ENCODE measurements around the gene GOLT1A. TPM values are rescaled to one million over a fixed set of nuclear protein-coding genes. Genes with fewer than 3 reads are reported as not detected.
A peak's percentile ranks its signal among the peaks of the same experiment; 100 is the strongest.

GOLT1A gene
- total and polyA plus RNA-seq, 2 donors (not counting 1 experiment from before 2014, with no cell fraction given): 0.50 TPM; not detected in 1

DNA sequence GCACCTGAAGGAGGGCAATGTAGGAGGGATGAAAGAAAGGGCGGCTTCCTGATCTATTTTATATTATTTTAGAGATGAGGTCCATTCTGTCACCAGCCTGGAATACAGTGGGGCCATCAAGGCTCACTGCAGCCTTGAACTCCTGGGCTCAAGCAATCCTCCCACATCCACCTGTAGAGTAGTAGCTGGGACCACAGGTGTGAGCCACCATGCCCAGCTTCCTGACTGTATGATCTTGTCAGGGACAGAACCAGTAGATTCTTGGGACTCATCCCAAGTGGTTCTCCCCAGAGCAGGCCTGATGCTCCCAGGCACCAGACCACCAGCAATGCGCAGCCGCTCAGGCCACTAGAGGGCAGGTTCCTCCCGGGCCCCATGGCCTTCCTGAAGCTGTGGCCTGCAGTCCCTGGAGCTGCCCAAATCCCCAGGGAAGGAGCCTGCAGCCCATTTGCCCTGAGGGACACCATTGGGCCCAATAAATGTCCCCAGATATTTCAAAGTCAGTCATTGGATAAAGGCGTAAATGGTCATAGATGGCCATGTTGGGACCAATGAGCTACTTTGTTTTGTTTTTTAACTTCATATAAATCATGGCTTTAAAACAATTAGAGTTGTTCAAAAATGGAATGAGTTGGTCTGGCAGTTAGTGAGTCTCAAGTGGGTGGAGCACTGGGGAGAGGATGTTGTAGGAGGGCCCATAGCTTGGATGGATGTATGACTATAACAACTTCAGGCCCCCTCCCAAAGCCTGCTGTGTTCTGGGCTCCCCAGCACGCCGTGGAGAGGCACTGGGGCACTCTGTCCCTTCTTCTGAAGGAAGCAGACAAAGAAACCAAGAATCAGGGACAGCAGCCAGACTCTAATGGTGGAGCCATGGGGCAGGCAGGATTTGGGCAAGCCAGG is 44.7 kb upstream of the GOLT1A start:
- Histone ChIP-seq H3K36me3 (ENCODE audit: control insufficient read depth, insufficient read depth, low read length) (no peaks in the 10 kb centered on the region), H3K27ac (ENCODE audit: insufficient read depth, low read length) (no peak overlapping the region), H2AFZ (ENCODE audit: low read length) (no peak overlapping the region), H4K20me1 (ENCODE audit: control insufficient read depth, extremely low read depth, insufficient read depth, low read length) (no peaks in the 10 kb centered on the region), H3K9me3 (ENCODE audit: control insufficient read depth, insufficient read depth, low read depth, low read length) (no peaks in the 10 kb centered on the region), H3K4me1 (ENCODE audit: control insufficient read depth, extremely low read depth, insufficient read depth, low read length) (peaks cover 7% of the 10 kb centered on the region), H3K79me2 (ENCODE audit: control insufficient read depth, insufficient read depth, low read length) (no peaks in the 10 kb centered on the region), H3K27me3 (ENCODE audit: control insufficient read depth, insufficient read depth, low read length) (peaks cover 2% of the 10 kb centered on the region), H3K4me3 (replicated peaks in 1 of 4; ENCODE audit: control extremely low read depth in 1 of 4, insufficient read depth in 1 of 4, low read depth in 3 of 4, low read length in 4 of 4) (no peak overlapping the region), H3K9ac (ENCODE audit: insufficient read depth, low read length) (no peak overlapping the region), H3K4me2 (ENCODE audit: extremely low read depth, insufficient read depth, low read length) (no peak overlapping the region)
- peak; percentile 48 to 69 for DNase-seq (ENCODE audit: low read depth in 2 of 2)
- TF ChIP-seq, protein P1, sequence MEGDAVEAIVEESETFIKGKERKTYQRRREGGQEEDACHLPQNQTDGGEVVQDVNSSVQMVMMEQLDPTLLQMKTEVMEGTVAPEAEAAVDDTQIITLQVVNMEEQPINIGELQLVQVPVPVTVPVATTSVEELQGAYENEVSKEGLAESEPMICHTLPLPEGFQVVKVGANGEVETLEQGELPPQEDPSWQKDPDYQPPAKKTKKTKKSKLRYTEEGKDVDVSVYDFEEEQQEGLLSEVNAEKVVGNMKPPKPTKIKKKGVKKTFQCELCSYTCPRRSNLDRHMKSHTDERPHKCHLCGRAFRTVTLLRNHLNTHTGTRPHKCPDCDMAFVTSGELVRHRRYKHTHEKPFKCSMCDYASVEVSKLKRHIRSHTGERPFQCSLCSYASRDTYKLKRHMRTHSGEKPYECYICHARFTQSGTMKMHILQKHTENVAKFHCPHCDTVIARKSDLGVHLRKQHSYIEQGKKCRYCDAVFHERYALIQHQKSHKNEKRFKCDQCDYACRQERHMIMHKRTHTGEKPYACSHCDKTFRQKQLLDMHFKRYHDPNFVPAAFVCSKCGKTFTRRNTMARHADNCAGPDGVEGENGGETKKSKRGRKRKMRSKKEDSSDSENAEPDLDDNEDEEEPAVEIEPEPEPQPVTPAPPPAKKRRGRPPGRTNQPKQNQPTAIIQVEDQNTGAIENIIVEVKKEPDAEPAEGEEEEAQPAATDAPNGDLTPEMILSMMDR (conservative IDR thresholded peaks at IDR 0.05 in 1 of 2, IDR thresholded peaks at IDR 0.05 in 1 of 2; ENCODE audit: low read depth in 1 of 2, low read length in 2 of 2): peak; percentile 81 to 91
- no peak for TF ChIP-seq EZH2 (IDR thresholded peaks at IDR 0.05; ENCODE audit: low read length, missing control alignments)

DNA sequence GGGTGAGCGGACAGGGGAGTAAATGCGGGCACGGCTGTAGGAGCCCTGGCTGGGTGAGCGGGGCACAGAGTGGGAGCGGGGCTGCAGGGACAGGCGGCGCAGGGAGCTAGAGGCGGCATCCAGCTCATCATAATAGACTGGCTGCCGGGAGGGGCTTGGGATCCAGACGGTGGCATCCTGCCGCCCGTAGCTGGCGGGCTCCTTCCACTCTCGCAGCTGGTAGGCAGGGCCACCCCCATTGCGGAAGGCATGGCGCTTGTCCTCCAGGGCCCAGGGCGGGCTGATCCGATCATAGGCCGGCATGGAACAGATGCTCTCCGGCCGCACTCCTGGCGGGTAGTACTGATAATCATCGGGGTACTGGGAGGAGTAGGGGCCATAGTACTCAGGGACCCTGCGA is 43.7 kb upstream of the GOLT1A start:
- H3K4me3 ChIP-seq (replicated peaks in 1 of 4; ENCODE audit: control extremely low read depth in 1 of 4, insufficient read depth in 1 of 4, low read depth in 3 of 4, low read length in 4 of 4): no peak overlapping the region
- no peaks in the 10 kb centered on the region for H3K36me3 ChIP-seq (ENCODE audit: control insufficient read depth, insufficient read depth, low read length)
- no peaks in the 10 kb centered on the region for H4K20me1 ChIP-seq (ENCODE audit: control insufficient read depth, extremely low read depth, insufficient read depth, low read length)
- no peak overlapping the region for H2AFZ ChIP-seq (ENCODE audit: low read length)
- H3K4me2 ChIP-seq (ENCODE audit: extremely low read depth, insufficient read depth, low read length): no peak overlapping the region
- no peaks in the 10 kb centered on the region for H3K27me3 ChIP-seq (ENCODE audit: control insufficient read depth, insufficient read depth, low read length)
- H3K9ac ChIP-seq (ENCODE audit: insufficient read depth, low read length): no peak overlapping the region
- H3K27ac ChIP-seq (ENCODE audit: insufficient read depth, low read length): no peak overlapping the region
- no peak for DNase-seq (ENCODE audit: low read depth in 2 of 2)
- H3K4me1 ChIP-seq (ENCODE audit: control insufficient read depth, extremely low read depth, insufficient read depth, low read length): peaks cover 5% of the 10 kb centered on the region
- H3K9me3 ChIP-seq (ENCODE audit: control insufficient read depth, insufficient read depth, low read depth, low read length): no peaks in the 10 kb centered on the region
- TF ChIP-seq EZH2 (IDR thresholded peaks at IDR 0.05; ENCODE audit: low read length, missing control alignments): no peak
- TF ChIP-seq, protein P1 (conservative IDR thresholded peaks at IDR 0.05 in 1 of 2, IDR thresholded peaks at IDR 0.05 in 1 of 2; ENCODE audit: low read depth in 1 of 2, low read length in 2 of 2): no peak
- H3K79me2 ChIP-seq (ENCODE audit: control insufficient read depth, insufficient read depth, low read length): no peaks in the 10 kb centered on the region

DNA sequence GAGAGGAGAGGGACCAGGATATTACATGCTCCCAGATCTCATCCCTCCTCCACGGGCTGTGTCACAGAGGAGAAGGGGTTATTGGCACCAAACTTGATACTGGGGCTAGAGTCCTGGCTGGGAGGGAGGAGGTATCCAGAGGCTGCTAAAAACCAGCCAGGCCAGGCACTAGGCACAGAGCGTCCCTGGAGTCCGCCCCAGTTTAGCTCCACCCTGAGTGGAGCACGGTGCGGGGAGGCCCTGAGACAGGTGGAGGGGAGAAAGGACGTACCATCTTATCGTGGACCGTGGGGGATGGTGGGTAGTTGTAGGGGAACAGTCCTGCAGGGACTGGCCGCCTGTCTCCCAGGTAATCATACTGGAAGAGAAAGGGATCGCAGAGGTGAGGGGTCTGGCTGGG is 42.7 kb upstream of the GOLT1A start:
- Histone ChIP-seq H3K27ac (ENCODE audit: insufficient read depth, low read length) (no peak overlapping the region), H3K9ac (ENCODE audit: insufficient read depth, low read length) (no peak overlapping the region), H2AFZ (ENCODE audit: low read length) (no peak overlapping the region), H3K9me3 (ENCODE audit: control insufficient read depth, insufficient read depth, low read depth, low read length) (no peaks in the 10 kb centered on the region), H3K36me3 (ENCODE audit: control insufficient read depth, insufficient read depth, low read length) (no peaks in the 10 kb centered on the region), H3K4me3 (replicated peaks in 1 of 4; ENCODE audit: control extremely low read depth in 1 of 4, insufficient read depth in 1 of 4, low read depth in 3 of 4, low read length in 4 of 4) (no peak overlapping the region), H3K4me2 (ENCODE audit: extremely low read depth, insufficient read depth, low read length) (no peak overlapping the region), H3K4me1 (ENCODE audit: control insufficient read depth, extremely low read depth, insufficient read depth, low read length) (peaks cover 3% of the 10 kb centered on the region), H3K27me3 (ENCODE audit: control insufficient read depth, insufficient read depth, low read length) (no peaks in the 10 kb centered on the region), H3K79me2 (ENCODE audit: control insufficient read depth, insufficient read depth, low read length) (no peaks in the 10 kb centered on the region), H4K20me1 (ENCODE audit: control insufficient read depth, extremely low read depth, insufficient read depth, low read length) (no peaks in the 10 kb centered on the region)
- no peak for DNase-seq (ENCODE audit: low read depth in 2 of 2)
- TF ChIP-seq, protein P1 (conservative IDR thresholded peaks at IDR 0.05 in 1 of 2, IDR thresholded peaks at IDR 0.05 in 1 of 2; ENCODE audit: low read depth in 1 of 2, low read length in 2 of 2): no peak
- no peak for TF ChIP-seq EZH2 (IDR thresholded peaks at IDR 0.05; ENCODE audit: low read length, missing control alignments)
